SK-N-SH (cell line): Measurements from ENCODE around the gene OR10S1. TPM values are rescaled to one million over a fixed set of nuclear protein-coding genes. Genes with fewer than 3 reads are reported as not detected.

Experiments used
- CTCF ChIA-PET: fragments of 300-600, 350-600 bp; formaldehyde crosslinking; extraction: SDS; loops from one replicate; lab custom pipeline; 2021; lab: Yijun Ruan, JAX
- POLR2A ChIA-PET: fragments of 350-600 bp; sonication (Branson Sonifier 250); formaldehyde crosslinking; extraction: SDS; loops from one replicate; lab custom pipeline; 2020; ENCODE audit warnings: antibody characterized with exemption, inconsistent platforms; lab: Yijun Ruan, JAX
- DNase-seq: peaks from one replicate; pipeline ENCODE4 v3.0.0; 2012
- H2AFZ ChIP-seq: fragments of 200-600 bp; sonication (generic); 2 replicates; pipeline ENCODE4 v1.8.1; 2016; ENCODE audit warnings: antibody characterized with exemption, mild to moderate bottlenecking, low read depth
- H3F3A ChIP-seq: fragments of 200-600 bp; sonication (generic); replicated peaks from 2 replicates; pipeline ENCODE3; 2016; ENCODE audit warnings: antibody characterized with exemption, mild to moderate bottlenecking; ENCODE audit not compliant: insufficient read depth
- H3K27ac ChIP-seq, 2 experiments: fragments of 200-500 bp in 1 of 2; fragments of 200-600 bp in 1 of 2; sonication (Bioruptor generic) in 1 of 2; sonication (generic), shearing (Covaris generic) in 1 of 2; 2 replicates each; pipeline versions ENCODE4 v1.5.1 to v1.6.1; 2014 to 2016; ENCODE audit warnings: low read depth in 2 of 2, inconsistent platforms in 1 of 2, low read length in 1 of 2, mild to moderate bottlenecking in 1 of 2, mixed read lengths in 1 of 2
- H3K27me3 ChIP-seq: fragments of 200-600 bp; sonication (generic), shearing (Covaris generic); 2 replicates; pipeline ENCODE4 v1.6.1; 2016; ENCODE audit warnings: mixed run types; ENCODE audit not compliant: insufficient read depth
- H3K36me3 ChIP-seq, 2 experiments: fragments of 200-500 bp in 1 of 2; fragments of 200-600 bp in 1 of 2; sonication (Bioruptor generic) in 1 of 2; sonication (generic) in 1 of 2; replicated peaks in 1 of 2; 2 replicates each; pipeline versions ENCODE3 to v1.5.1; 2014 to 2016; ENCODE audit warnings: low read length in 1 of 2, mild to moderate bottlenecking in 1 of 2; ENCODE audit not compliant: insufficient read depth in 2 of 2, control insufficient read depth in 1 of 2
- H3K4me1 ChIP-seq, 2 experiments: fragments of 200-500 bp in 1 of 2; fragments of 200-600 bp in 1 of 2; sonication (Bioruptor generic) in 1 of 2; sonication (generic), shearing (Covaris generic) in 1 of 2; 2 replicates each; pipeline versions ENCODE4 v1.5.1 to v1.6.1; 2014 to 2016; ENCODE audit warnings: low read depth in 1 of 2, low read length in 1 of 2, mixed run types in 1 of 2; ENCODE audit not compliant: insufficient read depth in 2 of 2, control insufficient read depth in 1 of 2
- H3K4me2 ChIP-seq: fragments of 200-600 bp; sonication (generic), shearing (Covaris generic); 2 replicates; pipeline ENCODE4 v1.6.1; 2017; ENCODE audit warnings: mixed run types
- H3K4me3 ChIP-seq, 2 experiments: fragments of 200-500 bp in 1 of 2; fragments of 200-600 bp in 1 of 2; sonication (Bioruptor generic) in 1 of 2; sonication (generic), shearing (Covaris generic) in 1 of 2; 2 replicates each; pipeline versions ENCODE4 v1.5.1 to v1.8.1; 2014 to 2016; ENCODE audit warnings: low read depth in 2 of 2, inconsistent platforms in 1 of 2, low read length in 1 of 2, mild to moderate bottlenecking in 1 of 2, mixed read lengths in 1 of 2, moderate library complexity in 1 of 2
- H3K79me2 ChIP-seq: fragments of 200-600 bp; sonication (generic); 2 replicates; pipeline ENCODE4 v1.8.1; 2017; ENCODE audit warnings: mild to moderate bottlenecking; ENCODE audit not compliant: insufficient read depth
- H3K9ac ChIP-seq: fragments of 200-600 bp; sonication (generic); 2 replicates; pipeline ENCODE4 v1.6.1; 2017; ENCODE audit warnings: mixed run types
- H3K9me2 ChIP-seq: fragments of 200-600 bp; sonication (generic); 2 replicates; pipeline ENCODE4 v1.6.1; 2017; ENCODE audit warnings: mixed run types
- H3K9me3 ChIP-seq: fragments of 200-600 bp; sonication (generic); 2 replicates; pipeline ENCODE4 v1.6.1; 2017; ENCODE audit warnings: mixed run types, mild to moderate bottlenecking, moderate library complexity
- H4K20me1 ChIP-seq: fragments of 200-600 bp; sonication (generic); 2 replicates; pipeline ENCODE4 v1.6.1; 2017; ENCODE audit warnings: mild to moderate bottlenecking, mixed run types; ENCODE audit not compliant: insufficient read depth
- CHD2 ChIP-seq: fragments of 150-350 bp; IDR thresholded peaks from 2 replicates; pipeline ENCODE4 v1.6.1; 2018; ENCODE audit warnings: low read length; ENCODE audit not compliant: partially characterized antibody
- EZH2phosphoT487 ChIP-seq: fragments of 200-600 bp; sonication (generic); IDR thresholded peaks from 2 replicates; pipeline ENCODE4 v1.6.1; 2017; ENCODE audit warnings: low read depth, mixed run types, mild to moderate bottlenecking, antibody characterized with exemption, moderate library complexity, borderline replicate concordance
- GABPA ChIP-seq: IDR thresholded peaks from 2 replicates; pipeline ENCODE4 v1.4.0; 2012; ENCODE audit warnings: low read depth, mild to moderate bottlenecking
- IRF3 ChIP-seq: fragments of 150-350 bp; IDR thresholded peaks from 2 replicates; pipeline ENCODE4 v1.6.1; 2016; ENCODE audit warnings: mild to moderate bottlenecking, low read depth, low read length
- MEF2A ChIP-seq: IDR thresholded peaks from 2 replicates; pipeline ENCODE4 v1.4.0; 2012; ENCODE audit warnings: low read depth, borderline replicate concordance
- PBX3 ChIP-seq: IDR thresholded peaks from 2 replicates; pipeline ENCODE4; 2012
- RAD21 ChIP-seq: IDR thresholded peaks from 2 replicates; pipeline ENCODE4 v1.6.1; 2012; ENCODE audit warnings: mild to moderate bottlenecking, low read length
- REST ChIP-seq: IDR thresholded peaks from 2 replicates; pipeline ENCODE4 v1.6.1; 2012; ENCODE audit warnings: mild to moderate bottlenecking, low read depth, low read length, moderate library complexity
- SMC3 ChIP-seq: IDR thresholded peaks from 2 replicates; pipeline ENCODE4 v1.6.1; 2012; ENCODE audit warnings: low read depth, low read length, improper control_type of control experiment
- TAF1 ChIP-seq: IDR thresholded peaks from 2 replicates; pipeline ENCODE4 v1.6.1; 2012; ENCODE audit warnings: low read depth, mild to moderate bottlenecking, low read length, moderate library complexity, borderline replicate concordance
- TCF12 ChIP-seq: IDR thresholded peaks from 2 replicates; pipeline ENCODE4 v1.4.0; 2012
- YY1 ChIP-seq: IDR thresholded peaks from 2 replicates; pipeline ENCODE4 v1.4.0; 2012; ENCODE audit warnings: low read depth, mild to moderate bottlenecking
- ZBTB33 ChIP-seq: IDR thresholded peaks from 2 replicates; pipeline ENCODE4 v1.4.0; 2012; ENCODE audit warnings: low read depth, borderline replicate concordance
- WGBS: methylation state at CpG from one replicate; pipeline ENCODE4 v1.1.6; 2017; ENCODE audit warnings: low lambda C conversion rate; 5-methylcytosine and 5-hydroxymethylcytosine counted together
- polyA plus RNA-seq, 3 experiments: library from polyadenylated mRNA; depleted of rRNA; stranded (reverse); fragments of >200 nt; gene quantifications; 2 replicates each; pipeline ENCODE4 v1.2.3, GENCODE V29; 2012
- TF ChIP-seq, protein P1 (sequence below): IDR thresholded peaks from 2 replicates; pipeline ENCODE4 v1.4.0; 2012; ENCODE audit warnings: low read depth, borderline replicate concordance

Gene OR10S1, protein sequence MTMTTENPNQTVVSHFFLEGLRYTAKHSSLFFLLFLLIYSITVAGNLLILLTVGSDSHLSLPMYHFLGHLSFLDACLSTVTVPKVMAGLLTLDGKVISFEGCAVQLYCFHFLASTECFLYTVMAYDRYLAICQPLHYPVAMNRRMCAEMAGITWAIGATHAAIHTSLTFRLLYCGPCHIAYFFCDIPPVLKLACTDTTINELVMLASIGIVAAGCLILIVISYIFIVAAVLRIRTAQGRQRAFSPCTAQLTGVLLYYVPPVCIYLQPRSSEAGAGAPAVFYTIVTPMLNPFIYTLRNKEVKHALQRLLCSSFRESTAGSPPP
- polyA plus RNA-seq (2012; rRNA removed), result not detected in 2 replicates
- polyA plus RNA-seq (2012; cell fraction: cytosol; rRNA removed), result not detected in 2 replicates
- polyA plus RNA-seq (2012; cell fraction: nucleus; rRNA removed), result not detected in 2 replicates

- no peaks in the 10 kb centered on the region for H3K79me2 ChIP-seq
- H3K4me3 ChIP-seq, result no peak within 1 kb of the TSS
- POLR2A ChIA-PET, result no interaction called here
- CTCF ChIA-PET, result no interaction called here
- H3K9me2 ChIP-seq, result no peaks in the 10 kb centered on the region
- H2AFZ ChIP-seq, result no peak within 1 kb of the TSS
- TF ChIP-seq PBX3, result no peak
- no peak for DNase-seq
- no peaks in the 10 kb centered on the region for H3K4me1 ChIP-seq
- no peaks in the 10 kb centered on the region for H3K36me3 ChIP-seq
- no peaks in the 10 kb centered on the region; the same call in 1 of the 2 replicates for H3K27me3 ChIP-seq
- no peak within 1 kb of the TSS for H3K9ac ChIP-seq
- H3K27ac ChIP-seq, result no peak within 1 kb of the TSS
- peaks cover 8% of the 10 kb centered on the region for H3F3A ChIP-seq
- no peaks in the 10 kb centered on the region; the same call in 1 of the 2 replicates for H3K9me3 ChIP-seq
- H4K20me1 ChIP-seq, result no peaks in the 10 kb centered on the region
- H3K4me2 ChIP-seq, result no peak within 1 kb of the TSS
Observed at GRCh38 chr11:123977731-123978347, at the start of gene OR10S1. OR10S1 (minus strand) TSS chr11:123977781; CDS start chr11:123977664, 117 bp downstream.

- 5% methylated on average over 2 of the region's 2 CpGs for WGBS
- Histone ChIP-seq H3K4me3 (no peak within 1 kb of the TSS), H3F3A (no peaks in the 10 kb centered on the region), H3K9me2 (no peaks in the 10 kb centered on the region), H3K27me3 (no peaks in the 10 kb centered on the region), H3K4me2 (no peak within 1 kb of the TSS), H4K20me1 (no peaks in the 10 kb centered on the region), H3K27ac (no peak within 1 kb of the TSS), H3K4me1 (no peaks in the 10 kb centered on the region), H2AFZ (no peak within 1 kb of the TSS), H3K9ac (no peak within 1 kb of the TSS), H3K9me3 (no peaks in the 10 kb centered on the region), H3K36me3 (no peaks in the 10 kb centered on the region), H3K79me2 (no peaks in the 10 kb centered on the region)
- ChIA-PET CTCF (interaction anchor here (1.3 kb wide), 1 partner anchor 168 kb away, joined by 4 read pairs; no protein-coding TSS in a partner anchor), POLR2A (no interaction called here)
- no peak for DNase-seq
- TF ChIP-seq CHD2 (no peak), TCF12 (no peak), EZH2phosphoT487 (no peak), SMC3 (no peak), MEF2A (no peak), TAF1 (no peak), ZBTB33 (no peak), YY1 (no peak), PBX3 (no peak), REST (no peak), GABPA (no peak), IRF3 (no peak), RAD21 (no peak)
- TF ChIP-seq, protein P1, sequence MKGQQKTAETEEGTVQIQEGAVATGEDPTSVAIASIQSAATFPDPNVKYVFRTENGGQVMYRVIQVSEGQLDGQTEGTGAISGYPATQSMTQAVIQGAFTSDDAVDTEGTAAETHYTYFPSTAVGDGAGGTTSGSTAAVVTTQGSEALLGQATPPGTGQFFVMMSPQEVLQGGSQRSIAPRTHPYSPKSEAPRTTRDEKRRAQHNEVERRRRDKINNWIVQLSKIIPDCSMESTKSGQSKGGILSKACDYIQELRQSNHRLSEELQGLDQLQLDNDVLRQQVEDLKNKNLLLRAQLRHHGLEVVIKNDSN, result no peak
Observed at GRCh38 chr11:124026498-124026897, 48.9 kb upstream of the OR10S1 start, which contains the start of gene OR10G8. OR10G8 (plus strand) TSS chr11:124026798; CDS start chr11:124029623, 2,825 bp downstream.
